Stimulated activated CD4-positive, alpha-beta T cell treated with anti-CD3 and anti-CD28 coated beads, Interleukin-2, amount 100 ng/mL, for 4 hours (primary cell): ENCODE data around the gene RPIA.
"Not testable (repeated sequence)": the region's sequence is repeated elsewhere in the genome, so short reads cannot be mapped to it uniquely, and the experiment has no call there.

Experiments
- DNase-seq: peaks from one replicate; pipeline ENCODE4 v3.0.0-alpha.2; 2020; ENCODE audit warnings: low read depth

RPIA gene

DNA sequence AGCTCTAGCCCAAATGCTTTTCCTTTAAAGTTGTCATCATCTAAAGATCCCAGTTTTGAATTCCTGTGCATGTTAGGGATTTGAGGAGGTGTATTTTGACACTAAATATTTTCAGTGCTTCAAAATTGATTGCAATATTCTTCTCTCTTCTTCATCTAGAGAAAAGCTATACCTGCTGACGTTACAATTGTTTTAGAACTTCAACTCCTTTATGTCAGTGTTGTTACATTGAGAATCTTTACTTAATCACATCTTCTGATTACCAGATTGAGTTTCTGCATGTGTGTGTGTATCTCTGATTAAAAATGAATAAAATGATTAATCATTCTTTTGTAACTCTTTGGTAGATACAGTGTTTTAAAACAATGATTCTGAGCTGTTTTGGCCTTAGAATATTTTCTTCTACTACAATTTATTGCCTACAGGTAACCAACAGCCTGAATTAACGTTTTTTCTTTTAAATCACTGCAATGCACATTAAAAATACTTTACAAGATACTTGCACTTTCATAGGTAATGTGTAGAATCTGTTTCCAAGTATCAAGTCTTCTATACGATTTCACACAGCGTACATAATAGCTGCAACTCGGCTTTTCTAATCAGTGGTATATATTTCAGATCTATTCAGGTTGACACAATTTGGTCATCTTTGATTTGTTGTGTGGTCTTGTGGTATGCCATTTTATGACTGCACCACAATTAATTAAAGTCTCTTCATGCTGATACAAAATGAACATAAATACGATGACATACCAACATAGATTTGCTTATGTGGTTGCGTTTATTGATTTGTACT, 82.0 kb downstream of the RPIA start:
- not testable (repeated sequence) for DNase-seq

DNA sequence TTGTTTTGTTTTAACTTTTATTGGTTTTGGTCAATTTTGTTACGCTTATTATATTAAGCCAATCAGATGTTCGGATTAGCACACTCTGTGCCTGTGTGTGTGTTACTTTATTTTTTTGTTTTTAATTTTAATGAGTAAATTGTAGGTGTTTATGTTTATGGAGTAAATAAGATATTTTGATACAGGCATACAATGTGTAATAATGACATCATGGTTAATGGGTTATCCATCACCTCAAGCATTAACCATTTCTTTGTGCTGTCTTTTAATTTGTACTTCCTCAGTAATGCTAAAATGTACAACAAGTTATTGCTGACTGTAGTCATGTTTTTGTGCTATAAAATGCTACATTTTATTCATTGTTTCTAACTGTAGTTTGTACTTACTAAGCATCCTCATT, 97.7 kb downstream of the RPIA start:
- DNase-seq: not testable (repeated sequence)

- not testable (repeated sequence) for DNase-seq
Observed at GRCh38 chr2:88795932-88796331, 104.5 kb downstream of the RPIA start.

GRCh38 chr2:88796523-88796922, 105.0 kb downstream of the RPIA start:
- DNase-seq: not testable (repeated sequence)

DNA sequence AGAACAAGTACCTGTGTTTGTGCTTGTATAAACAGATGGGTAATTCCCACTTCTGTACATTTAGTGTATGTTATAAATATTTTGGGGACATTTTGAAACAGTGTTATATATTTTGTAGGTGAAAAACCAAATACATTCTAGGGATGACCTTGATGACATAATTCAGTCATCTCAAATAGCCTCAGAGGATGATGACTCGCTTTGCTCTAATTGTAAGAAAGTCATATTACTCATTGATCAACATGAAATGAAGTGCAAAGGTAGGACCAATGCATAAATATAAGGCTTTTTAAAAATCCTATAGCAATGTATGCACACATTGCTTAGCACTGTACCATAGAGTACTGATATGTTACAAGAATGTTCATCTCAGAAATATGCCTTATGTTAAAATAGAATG, 105.7 kb downstream of the RPIA start:
- DNase-seq: not testable (repeated sequence)
